ENCODE data around the gene EMILIN1. TPM values are rescaled to one million over a fixed set of nuclear protein-coding genes. Genes with fewer than 3 reads are reported as not detected.
"Not testable (repeated sequence)": the region's sequence is repeated elsewhere in the genome, so short reads cannot be mapped to it uniquely, and the experiment has no call there.

Gene EMILIN1
- total RNA-seq, 1 donor from 2014 or later = 0.95 TPM

DNA sequence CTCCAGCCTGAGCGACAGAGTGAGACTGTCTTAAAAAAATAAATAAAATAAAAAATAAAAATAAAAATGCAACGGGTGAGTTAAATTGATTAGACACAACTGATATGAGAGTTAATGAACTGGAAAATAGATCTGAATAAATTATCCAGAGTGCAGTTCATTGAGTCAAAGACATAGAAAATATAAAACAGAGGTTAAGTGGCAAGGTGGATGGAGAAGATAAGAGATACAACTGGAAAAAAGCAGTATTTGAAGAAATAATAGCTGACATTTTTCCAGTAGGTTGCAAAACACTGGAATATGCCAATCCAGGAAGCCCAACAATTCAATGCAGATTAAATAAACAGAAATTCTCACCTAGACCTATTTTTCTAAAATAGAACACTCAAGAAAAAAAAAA, 29.8 kb downstream of the EMILIN1 start:
- Histone ChIP-seq H3K27ac (ENCODE audit: low read depth, low read length) (no peak overlapping the region), H3K36me3 (ENCODE audit: insufficient read depth, low read length) (no peaks in the 10 kb centered on the region), H3K4me2 (ENCODE audit: low read length) (no peak overlapping the region), H3K4me3 (ENCODE audit: insufficient read depth, low read depth, low read length) (no peak overlapping the region), H3K79me2 (ENCODE audit: insufficient read depth, low read length) (no peaks in the 10 kb centered on the region), H3K9ac (ENCODE audit: low read length) (no peak overlapping the region), H2AFZ (ENCODE audit: low read depth, low read length) (no peak overlapping the region), H3K4me1 (ENCODE audit: insufficient read depth, low read length) (no peaks in the 10 kb centered on the region), H3K27me3 (ENCODE audit: insufficient read depth, low read length) (peaks cover 11% of the 10 kb centered on the region), H4K20me1 (ENCODE audit: insufficient read depth, low read length) (no peaks in the 10 kb centered on the region), H3K9me3 (ENCODE audit: insufficient read depth, low read depth, low read length) (no peaks in the 10 kb centered on the region)
- H3K27me3 Mint-ChIP-seq (ENCODE audit: low read depth, unreplicated experiment) = peaks cover 31% of the 10 kb centered on the region
- H3K9me3 Mint-ChIP-seq (ENCODE audit: unreplicated experiment) = no peaks in the 10 kb centered on the region
- TF ChIP-seq, protein P1, sequence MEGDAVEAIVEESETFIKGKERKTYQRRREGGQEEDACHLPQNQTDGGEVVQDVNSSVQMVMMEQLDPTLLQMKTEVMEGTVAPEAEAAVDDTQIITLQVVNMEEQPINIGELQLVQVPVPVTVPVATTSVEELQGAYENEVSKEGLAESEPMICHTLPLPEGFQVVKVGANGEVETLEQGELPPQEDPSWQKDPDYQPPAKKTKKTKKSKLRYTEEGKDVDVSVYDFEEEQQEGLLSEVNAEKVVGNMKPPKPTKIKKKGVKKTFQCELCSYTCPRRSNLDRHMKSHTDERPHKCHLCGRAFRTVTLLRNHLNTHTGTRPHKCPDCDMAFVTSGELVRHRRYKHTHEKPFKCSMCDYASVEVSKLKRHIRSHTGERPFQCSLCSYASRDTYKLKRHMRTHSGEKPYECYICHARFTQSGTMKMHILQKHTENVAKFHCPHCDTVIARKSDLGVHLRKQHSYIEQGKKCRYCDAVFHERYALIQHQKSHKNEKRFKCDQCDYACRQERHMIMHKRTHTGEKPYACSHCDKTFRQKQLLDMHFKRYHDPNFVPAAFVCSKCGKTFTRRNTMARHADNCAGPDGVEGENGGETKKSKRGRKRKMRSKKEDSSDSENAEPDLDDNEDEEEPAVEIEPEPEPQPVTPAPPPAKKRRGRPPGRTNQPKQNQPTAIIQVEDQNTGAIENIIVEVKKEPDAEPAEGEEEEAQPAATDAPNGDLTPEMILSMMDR (IDR thresholded peaks at IDR 0.05; ENCODE audit: insufficient read depth, low read depth, low read length) = no peak
- no peak for TF ChIP-seq EZH2 (IDR thresholded peaks at IDR 0.05; ENCODE audit: insufficient read depth, low read length)
- FAIRE-seq = no peak
- H3K4me3 Mint-ChIP-seq (ENCODE audit: unreplicated experiment) = no peak overlapping the region
- no peak for DNase-seq (ENCODE audit: low read depth)
- H3K36me3 Mint-ChIP-seq (ENCODE audit: low read depth, unreplicated experiment) = no peaks in the 10 kb centered on the region
- H3K27ac Mint-ChIP-seq (ENCODE audit: unreplicated experiment) = no peak overlapping the region
- no peaks in the 10 kb centered on the region for H3K4me1 Mint-ChIP-seq (ENCODE audit: low read depth, unreplicated experiment)

DNA sequence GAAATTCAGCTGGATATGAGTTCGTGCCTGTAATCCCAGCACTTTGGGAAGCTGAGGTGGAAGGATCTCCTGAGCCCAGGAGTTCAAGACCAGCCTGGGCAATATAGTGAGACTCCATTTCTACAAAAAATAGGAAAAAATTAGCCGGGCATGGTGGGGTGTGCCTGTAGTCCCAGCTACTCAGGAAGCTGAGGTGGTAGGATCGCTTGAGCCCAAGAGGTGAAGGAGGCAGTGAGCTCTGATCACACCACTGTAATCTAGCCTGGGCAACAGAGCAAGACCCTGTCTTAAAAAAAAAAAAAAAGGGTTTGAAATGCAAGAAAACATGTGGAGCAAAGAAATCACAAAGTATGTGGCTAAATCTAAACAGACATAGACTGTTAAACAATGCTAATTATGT, 30.7 kb downstream of the EMILIN1 start:
- Histone ChIP-seq H3K27ac (ENCODE audit: low read depth, low read length) (no peak overlapping the region), H3K9me3 (ENCODE audit: insufficient read depth, low read depth, low read length) (no peaks in the 10 kb centered on the region), H3K79me2 (ENCODE audit: insufficient read depth, low read length) (no peaks in the 10 kb centered on the region), H3K4me1 (ENCODE audit: insufficient read depth, low read length) (no peaks in the 10 kb centered on the region), H3K9ac (ENCODE audit: low read length) (no peak overlapping the region), H3K4me3 (ENCODE audit: insufficient read depth, low read depth, low read length) (no peak overlapping the region), H3K36me3 (ENCODE audit: insufficient read depth, low read length) (no peaks in the 10 kb centered on the region), H3K4me2 (ENCODE audit: low read length) (no peak overlapping the region), H4K20me1 (ENCODE audit: insufficient read depth, low read length) (no peaks in the 10 kb centered on the region), H2AFZ (ENCODE audit: low read depth, low read length) (no peak overlapping the region), H3K27me3 (ENCODE audit: insufficient read depth, low read length) (peaks cover 11% of the 10 kb centered on the region)
- H3K27ac Mint-ChIP-seq (ENCODE audit: unreplicated experiment) = no peak overlapping the region
- TF ChIP-seq EZH2 (IDR thresholded peaks at IDR 0.05; ENCODE audit: insufficient read depth, low read length) = no peak
- TF ChIP-seq, protein P1 (IDR thresholded peaks at IDR 0.05; ENCODE audit: insufficient read depth, low read depth, low read length) = no peak
- H3K4me3 Mint-ChIP-seq (ENCODE audit: unreplicated experiment) = no peak overlapping the region
- H3K27me3 Mint-ChIP-seq (ENCODE audit: low read depth, unreplicated experiment) = peaks cover 34% of the 10 kb centered on the region
- H3K36me3 Mint-ChIP-seq (ENCODE audit: low read depth, unreplicated experiment) = no peaks in the 10 kb centered on the region
- H3K9me3 Mint-ChIP-seq (ENCODE audit: unreplicated experiment) = peaks cover 3% of the 10 kb centered on the region
- no peak for FAIRE-seq
- no peak for DNase-seq (ENCODE audit: low read depth)
- no peaks in the 10 kb centered on the region for H3K4me1 Mint-ChIP-seq (ENCODE audit: low read depth, unreplicated experiment)

DNA sequence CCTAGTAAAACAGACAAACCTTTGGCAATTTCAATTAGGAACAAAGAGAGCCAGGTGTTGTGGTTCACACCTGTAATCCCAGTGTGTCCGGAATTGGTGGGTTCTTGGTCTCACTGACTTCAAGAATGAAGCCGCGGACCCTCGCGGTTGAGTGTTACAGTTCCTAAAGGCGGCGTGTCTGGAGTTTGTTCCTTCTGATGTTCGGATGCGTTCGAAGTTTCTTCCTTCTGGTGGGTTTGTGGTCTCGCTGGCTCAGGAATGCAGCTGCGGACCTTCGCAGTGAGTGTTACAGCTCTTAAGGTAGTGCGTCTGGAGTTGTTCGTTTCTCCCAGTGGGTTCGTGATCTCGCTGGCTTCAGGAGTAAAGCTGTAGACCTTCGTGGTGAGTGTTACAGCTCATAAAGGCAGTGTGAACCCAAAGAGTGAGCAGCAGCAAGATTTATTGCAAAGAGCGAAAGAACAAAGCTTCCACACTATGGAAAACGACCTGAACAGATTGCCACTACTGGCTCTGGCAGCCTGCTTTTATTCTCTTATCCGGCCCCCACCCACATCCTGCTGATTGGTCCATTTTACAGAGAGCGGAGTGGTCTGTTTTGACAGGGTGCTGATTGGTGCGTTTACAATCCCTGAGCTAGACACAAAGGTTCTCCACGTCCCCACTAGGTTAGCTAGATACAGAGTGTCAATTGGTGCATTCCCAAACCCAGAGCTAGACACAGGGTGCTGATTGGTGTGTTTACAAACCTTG, 32.4 kb downstream of the EMILIN1 start:
- not testable (repeated sequence) for H3K4me1 ChIP-seq (ENCODE audit: insufficient read depth, low read length); H3K4me2 ChIP-seq (ENCODE audit: low read length); H2AFZ ChIP-seq (ENCODE audit: low read depth, low read length); H3K27ac Mint-ChIP-seq (ENCODE audit: unreplicated experiment); H4K20me1 ChIP-seq (ENCODE audit: insufficient read depth, low read length); H3K4me3 ChIP-seq (ENCODE audit: insufficient read depth, low read depth, low read length); FAIRE-seq; H3K9ac ChIP-seq (ENCODE audit: low read length); H3K36me3 Mint-ChIP-seq (ENCODE audit: low read depth, unreplicated experiment); H3K27me3 ChIP-seq (ENCODE audit: insufficient read depth, low read length); H3K9me3 ChIP-seq (ENCODE audit: insufficient read depth, low read depth, low read length); H3K9me3 Mint-ChIP-seq (ENCODE audit: unreplicated experiment); H3K27ac ChIP-seq (ENCODE audit: low read depth, low read length); H3K36me3 ChIP-seq (ENCODE audit: insufficient read depth, low read length); H3K79me2 ChIP-seq (ENCODE audit: insufficient read depth, low read length); H3K4me3 Mint-ChIP-seq (ENCODE audit: unreplicated experiment); DNase-seq (ENCODE audit: low read depth); H3K4me1 Mint-ChIP-seq (ENCODE audit: low read depth, unreplicated experiment)
- peaks cover 32% of the 10 kb centered on the region for H3K27me3 Mint-ChIP-seq (ENCODE audit: low read depth, unreplicated experiment)

DNA sequence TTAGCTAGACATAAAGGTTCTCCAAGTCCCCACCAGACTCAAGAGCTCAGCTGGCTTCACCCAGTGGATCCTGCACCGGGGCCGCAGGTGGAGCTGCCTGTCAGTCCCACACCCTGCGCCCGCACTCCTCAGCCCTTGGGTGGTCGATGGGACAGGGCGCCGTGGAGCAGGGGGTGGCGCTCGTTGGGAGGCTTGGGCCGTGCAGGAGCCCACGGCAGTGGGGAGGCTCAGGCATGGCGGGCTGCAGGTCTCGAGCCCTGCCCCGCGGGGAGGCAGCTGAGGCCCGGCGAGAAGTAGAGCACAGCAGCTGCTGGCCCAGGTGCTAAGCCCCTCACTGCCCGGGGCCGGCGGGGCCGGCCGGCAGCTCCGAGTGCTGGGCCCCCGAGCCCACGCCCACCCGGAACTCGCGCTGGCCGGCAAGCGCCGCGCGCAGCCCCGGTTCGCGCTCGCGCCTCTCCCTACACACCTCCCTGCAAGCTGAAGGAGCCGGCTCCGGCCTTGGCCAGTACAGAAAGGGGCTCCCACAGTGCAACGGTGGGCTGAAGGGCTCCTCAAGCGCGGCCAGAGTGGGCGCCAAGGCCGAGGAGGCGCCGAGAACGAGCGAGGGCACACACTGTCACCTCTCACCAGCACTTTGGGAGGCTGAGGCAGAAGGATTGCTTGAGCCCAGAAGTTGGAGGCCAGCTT, 33.1 kb downstream of the EMILIN1 start:
- H3K4me3 Mint-ChIP-seq (ENCODE audit: unreplicated experiment); H3K27ac Mint-ChIP-seq (ENCODE audit: unreplicated experiment); H3K4me1 Mint-ChIP-seq (ENCODE audit: low read depth, unreplicated experiment); H3K4me2 ChIP-seq (ENCODE audit: low read length); FAIRE-seq; H3K4me3 ChIP-seq (ENCODE audit: insufficient read depth, low read depth, low read length); H3K36me3 Mint-ChIP-seq (ENCODE audit: low read depth, unreplicated experiment); H3K4me1 ChIP-seq (ENCODE audit: insufficient read depth, low read length); H2AFZ ChIP-seq (ENCODE audit: low read depth, low read length); H3K9ac ChIP-seq (ENCODE audit: low read length); H3K79me2 ChIP-seq (ENCODE audit: insufficient read depth, low read length); H3K27me3 ChIP-seq (ENCODE audit: insufficient read depth, low read length); DNase-seq (ENCODE audit: low read depth); H3K27ac ChIP-seq (ENCODE audit: low read depth, low read length); H3K36me3 ChIP-seq (ENCODE audit: insufficient read depth, low read length); H3K9me3 ChIP-seq (ENCODE audit: insufficient read depth, low read depth, low read length); H4K20me1 ChIP-seq (ENCODE audit: insufficient read depth, low read length); H3K9me3 Mint-ChIP-seq (ENCODE audit: unreplicated experiment): not testable (repeated sequence)
- peaks cover 28% of the 10 kb centered on the region for H3K27me3 Mint-ChIP-seq (ENCODE audit: low read depth, unreplicated experiment)

All from astrocyte (in vitro differentiated cells and primary cell).